Measurements from ENCODE around the gene MED16.

The MED16 gene

GRCh38 chr19:871446-872265 is 21.3 kb downstream of the MED16 start:
- Histone ChIP-seq H3K36me3 (ENCODE audit: control insufficient read depth in 1 of 2, insufficient read depth in 2 of 2, low read depth in 1 of 2, low read length in 2 of 2) (peaks cover 36 to 73% of the 10 kb centered on the region in 2 experiments), H3K4me3 (ENCODE audit: insufficient read depth in 1 of 2, low read depth in 1 of 2, low read length in 2 of 2) (no peak overlapping the region), H3K9ac (ENCODE audit: low read length) (no peak overlapping the region), H3K27ac (ENCODE audit: low read length, poor library complexity, severe bottlenecking) (no peak overlapping the region), H2AFZ (ENCODE audit: low read depth, low read length) (no peak overlapping the region), H3K14ac (ENCODE audit: low read length in 2 of 2) (no peak overlapping the region), H2BK15ac (ENCODE audit: low read depth, poor library complexity, severe bottlenecking) (no peak overlapping the region), H2AK5ac (ENCODE audit: low read length, severe bottlenecking) (no peak overlapping the region), H3K4ac (ENCODE audit: low read depth in 1 of 2, low read length in 2 of 2) (no peak overlapping the region), H3K23ac (ENCODE audit: low read length in 2 of 2) (no peak overlapping the region), H4K91ac (ENCODE audit: low read length) (no peak overlapping the region), H2BK5ac (ENCODE audit: low read depth, low read length, poor library complexity, severe bottlenecking) (no peak overlapping the region), H3K18ac (ENCODE audit: low read depth in 1 of 2, low read length in 2 of 2) (no peak overlapping the region), H2BK12ac (ENCODE audit: low read length in 2 of 2) (peak overlapping the region in 1 of 2 experiments; percentile 48), H4K8ac (ENCODE audit: low read length) (no peak overlapping the region), H2BK120ac (ENCODE audit: low read depth, low read length) (no peak overlapping the region), H3K79me1 (replicated peaks; ENCODE audit: low read length, poor library complexity, severe bottlenecking) (peaks cover 8% of the 10 kb centered on the region), H3K9me3 (ENCODE audit: control insufficient read depth, low read length) (no peaks in the 10 kb centered on the region), H3K4me1 (ENCODE audit: control insufficient read depth, insufficient read depth, low read depth, low read length) (peaks cover 59% of the 10 kb centered on the region), H3K27me3 (ENCODE audit: control insufficient read depth in 1 of 2, insufficient read depth in 1 of 2, low read length in 2 of 2) (no peaks in the 10 kb centered on the region), H3K4me2 (ENCODE audit: low read length, poor library complexity, severe bottlenecking) (no peak overlapping the region)
- WGBS = 91% methylated on average over 21 of the region's 33 CpGs
- peak; percentile 37 for DNase-seq

- Histone ChIP-seq H4K8ac (ENCODE audit: low read length) (no peak overlapping the region), H3K9ac (ENCODE audit: low read length) (no peak overlapping the region), H3K36me3 (ENCODE audit: control insufficient read depth in 1 of 2, insufficient read depth in 2 of 2, low read depth in 1 of 2, low read length in 2 of 2) (peaks cover 29 to 67% of the 10 kb centered on the region in 2 experiments), H2BK12ac (ENCODE audit: low read length in 2 of 2) (no peak overlapping the region), H2AK5ac (ENCODE audit: low read length, severe bottlenecking) (no peak overlapping the region), H2BK15ac (ENCODE audit: low read depth, poor library complexity, severe bottlenecking) (no peak overlapping the region), H3K14ac (ENCODE audit: low read length in 2 of 2) (no peak overlapping the region), H3K27ac (ENCODE audit: low read length, poor library complexity, severe bottlenecking) (no peak overlapping the region), H3K79me1 (replicated peaks; ENCODE audit: low read length, poor library complexity, severe bottlenecking) (peaks cover 8% of the 10 kb centered on the region), H3K23ac (ENCODE audit: low read length in 2 of 2) (no peak overlapping the region), H3K4me2 (ENCODE audit: low read length, poor library complexity, severe bottlenecking) (no peak overlapping the region), H3K4me3 (ENCODE audit: insufficient read depth in 1 of 2, low read depth in 1 of 2, low read length in 2 of 2) (no peak overlapping the region), H3K4ac (ENCODE audit: low read depth in 1 of 2, low read length in 2 of 2) (no peak overlapping the region), H3K9me3 (ENCODE audit: control insufficient read depth, low read length) (no peaks in the 10 kb centered on the region), H3K18ac (ENCODE audit: low read depth in 1 of 2, low read length in 2 of 2) (no peak overlapping the region), H2AFZ (ENCODE audit: low read depth, low read length) (no peak overlapping the region), H4K91ac (ENCODE audit: low read length) (no peak overlapping the region), H3K27me3 (ENCODE audit: control insufficient read depth in 1 of 2, insufficient read depth in 1 of 2, low read length in 2 of 2) (no peaks in the 10 kb centered on the region), H3K4me1 (ENCODE audit: control insufficient read depth, insufficient read depth, low read depth, low read length) (peaks cover 61% of the 10 kb centered on the region), H2BK120ac (ENCODE audit: low read depth, low read length) (no peak overlapping the region), H2BK5ac (ENCODE audit: low read depth, low read length, poor library complexity, severe bottlenecking) (no peak overlapping the region)
- WGBS = 93% methylated on average over 28 of the region's 28 CpGs
- DNase-seq = no peak
Measured at GRCh38 chr19:870963-871401, 22.0 kb downstream of the MED16 start.

GRCh38 chr19:870314-870713 is 22.7 kb downstream of the MED16 start:
- Histone ChIP-seq H2AK5ac (ENCODE audit: low read length, severe bottlenecking) (no peak overlapping the region), H3K4me3 (ENCODE audit: insufficient read depth in 1 of 2, low read depth in 1 of 2, low read length in 2 of 2) (no peak overlapping the region), H3K18ac (ENCODE audit: low read depth in 1 of 2, low read length in 2 of 2) (no peak overlapping the region), H3K36me3 (ENCODE audit: control insufficient read depth in 1 of 2, insufficient read depth in 2 of 2, low read depth in 1 of 2, low read length in 2 of 2) (peaks cover 23 to 60% of the 10 kb centered on the region in 2 experiments), H3K4me1 (ENCODE audit: control insufficient read depth, insufficient read depth, low read depth, low read length) (peaks cover 61% of the 10 kb centered on the region), H4K8ac (ENCODE audit: low read length) (no peak overlapping the region), H3K9ac (ENCODE audit: low read length) (no peak overlapping the region), H3K27me3 (ENCODE audit: control insufficient read depth in 1 of 2, insufficient read depth in 1 of 2, low read length in 2 of 2) (no peaks in the 10 kb centered on the region), H3K14ac (ENCODE audit: low read length in 2 of 2) (no peak overlapping the region), H3K23ac (ENCODE audit: low read length in 2 of 2) (no peak overlapping the region), H2BK120ac (ENCODE audit: low read depth, low read length) (no peak overlapping the region), H3K9me3 (ENCODE audit: control insufficient read depth, low read length) (no peaks in the 10 kb centered on the region), H2BK12ac (ENCODE audit: low read length in 2 of 2) (no peak overlapping the region), H3K4me2 (ENCODE audit: low read length, poor library complexity, severe bottlenecking) (no peak overlapping the region), H3K4ac (ENCODE audit: low read depth in 1 of 2, low read length in 2 of 2) (no peak overlapping the region), H4K91ac (ENCODE audit: low read length) (no peak overlapping the region), H3K27ac (ENCODE audit: low read length, poor library complexity, severe bottlenecking) (no peak overlapping the region), H2BK5ac (ENCODE audit: low read depth, low read length, poor library complexity, severe bottlenecking) (no peak overlapping the region), H3K79me1 (replicated peaks; ENCODE audit: low read length, poor library complexity, severe bottlenecking) (peaks cover 8% of the 10 kb centered on the region), H2AFZ (ENCODE audit: low read depth, low read length) (no peak overlapping the region), H2BK15ac (ENCODE audit: low read depth, poor library complexity, severe bottlenecking) (no peak overlapping the region)
- 98% methylated on average over 6 of the region's 8 CpGs for WGBS
- DNase-seq = no peak

- no peak overlapping the region for H2AFZ ChIP-seq (ENCODE audit: low read depth, low read length)
Measured at GRCh38 chr19:869245-870177, 23.5 kb downstream of the MED16 start.

More at GRCh38 chr19:869245-870177, 23.5 kb downstream of the MED16 start:
- H3K4me2 ChIP-seq (ENCODE audit: low read length, poor library complexity, severe bottlenecking) = no peak overlapping the region
- H3K79me1 ChIP-seq (replicated peaks; ENCODE audit: low read length, poor library complexity, severe bottlenecking) = peaks cover 5% of the 10 kb centered on the region
- no peaks in the 10 kb centered on the region for H3K27me3 ChIP-seq (ENCODE audit: control insufficient read depth in 1 of 2, insufficient read depth in 1 of 2, low read length in 2 of 2)
- H3K18ac ChIP-seq (ENCODE audit: low read depth in 1 of 2, low read length in 2 of 2) = peak overlapping the region; percentile 55 to 58
- H3K4me1 ChIP-seq (ENCODE audit: control insufficient read depth, insufficient read depth, low read depth, low read length) = peaks cover 58% of the 10 kb centered on the region
- peak overlapping the region; percentile 61 for H3K27ac ChIP-seq (ENCODE audit: low read length, poor library complexity, severe bottlenecking)
- H3K9ac ChIP-seq (ENCODE audit: low read length) = peak overlapping the region; percentile 68
- peak overlapping the region in 1 of 2 experiments; percentile 32 for H3K4ac ChIP-seq (ENCODE audit: low read depth in 1 of 2, low read length in 2 of 2)
- peak; percentile 94 for DNase-seq
- H2BK5ac ChIP-seq (ENCODE audit: low read depth, low read length, poor library complexity, severe bottlenecking) = no peak overlapping the region
- 42% methylated on average over 23 of the region's 29 CpGs for WGBS
- peaks cover 17 to 52% of the 10 kb centered on the region in 2 experiments for H3K36me3 ChIP-seq (ENCODE audit: control insufficient read depth in 1 of 2, insufficient read depth in 2 of 2, low read depth in 1 of 2, low read length in 2 of 2)
- H3K4me3 ChIP-seq (ENCODE audit: insufficient read depth in 1 of 2, low read depth in 1 of 2, low read length in 2 of 2) = no peak overlapping the region
- peak overlapping the region; percentile 60 for H2AK5ac ChIP-seq (ENCODE audit: low read length, severe bottlenecking)
- peak overlapping the region; percentile 66 for H4K8ac ChIP-seq (ENCODE audit: low read length)
- H2BK12ac ChIP-seq (ENCODE audit: low read length in 2 of 2) = peak overlapping the region; percentile 57 to 69
- H3K9me3 ChIP-seq (ENCODE audit: control insufficient read depth, low read length) = no peaks in the 10 kb centered on the region
- peak overlapping the region; percentile 30 for H2BK15ac ChIP-seq (ENCODE audit: low read depth, poor library complexity, severe bottlenecking)
- no peak overlapping the region for H2BK120ac ChIP-seq (ENCODE audit: low read depth, low read length)
- H3K23ac ChIP-seq (ENCODE audit: low read length in 2 of 2) = no peak overlapping the region
- peak overlapping the region; percentile 90 for H4K91ac ChIP-seq (ENCODE audit: low read length)
- no peak overlapping the region for H3K14ac ChIP-seq (ENCODE audit: low read length in 2 of 2)

Data from mesenchymal stem cell (in vitro differentiated cells and primary cell).